GM12878 (cell line): Measurements from ENCODE around the gene LSAMP. TPM values are rescaled to one million over a fixed set of nuclear protein-coding genes. Genes with fewer than 3 reads are reported as not detected.

Source experiments
- ATAC-seq: fragments of 200-7000 bp; cut with Tn5 transposase; 3 replicates; pipeline ENCODE4 v1.9.1; 2020; ENCODE audit warnings: mild to moderate bottlenecking, moderate library complexity
- BruUV-seq: library from RNA; stranded (reverse); fragments of 400-500 nt; replicated peaks from 2 replicates; lab custom pipeline; 2021; lab: Mats Ljungman, UMichigan
- CTCF ChIA-PET: fragments of 300-600 bp; sonication (Branson Sonifier 250); formaldehyde crosslinking; extraction: SDS; loops from one replicate; lab custom pipeline; 2021; ENCODE audit warnings: inconsistent platforms; lab: Yijun Ruan, JAX
- POLR2A ChIA-PET: fragments of 350-600 bp; formaldehyde crosslinking; extraction: SDS; loops from one replicate; lab custom pipeline; 2021; ENCODE audit warnings: inconsistent platforms; lab: Charles Lee
- RAD21 ChIA-PET: fragments of 300-600 bp; sonication (Branson Sonifier 250); formaldehyde crosslinking; loops from one replicate; lab custom pipeline; 2023; ENCODE audit warnings: antibody characterized with exemption; ENCODE audit not compliant: unreplicated experiment; lab: Charles Lee
- SMC1A ChIA-PET: fragments of 300-600 bp; sonication (Branson Sonifier 250); formaldehyde crosslinking; loops from one replicate; lab custom pipeline; 2023; ENCODE audit not compliant: unreplicated experiment, uncharacterized antibody; lab: Charles Lee
- DNase-seq: peaks from one replicate; pipeline ENCODE4 v3.0.0-alpha.2; 2011; ENCODE audit warnings: low read depth, low spot score
- FAIRE-seq: peaks from 3 replicates; lab custom pipeline; 2011; peaks lifted over from hg19 to GRCh38; lab: Jason Lieb, UNC
- H2AFZ ChIP-seq: 2 replicates; pipeline ENCODE4 v1.6.0; 2011; ENCODE audit warnings: low read depth, low read length, control low read depth; ENCODE audit not compliant: control insufficient read depth
- H3K27ac ChIP-seq: 2 replicates; pipeline ENCODE4 v1.5.1; 2011; ENCODE audit warnings: control low read depth; ENCODE audit not compliant: control insufficient read depth, insufficient read depth
- H3K27me3 ChIP-seq, 2 experiments: replicated peaks in 1 of 2; 2 replicates each; pipeline versions ENCODE4 v1.6.0 to v1.6.1; 2011; ENCODE audit warnings: low read length in 1 of 2; ENCODE audit not compliant: control insufficient read depth in 2 of 2, insufficient read depth in 2 of 2
- H3K36me3 ChIP-seq, 2 experiments: 2 replicates each; pipeline ENCODE4 v1.5.1; 2011; ENCODE audit warnings: low read length in 1 of 2; ENCODE audit not compliant: control insufficient read depth in 2 of 2, insufficient read depth in 2 of 2
- H3K4me1 ChIP-seq: 2 replicates; pipeline ENCODE4 v1.6.1; 2011; ENCODE audit warnings: mild to moderate bottlenecking, low read length, moderate library complexity, mixed read lengths; ENCODE audit not compliant: control insufficient read depth, insufficient read depth
- H3K4me2 ChIP-seq: 2 replicates; pipeline ENCODE4 v1.6.0; 2011; ENCODE audit warnings: control low read depth; ENCODE audit not compliant: control insufficient read depth, insufficient read depth
- H3K4me3 ChIP-seq: fragments of 200-600 bp; sonication (generic); 2 replicates; pipeline ENCODE4 v1.5.1; 2016
- H3K79me2 ChIP-seq: 2 replicates; pipeline ENCODE4 v1.6.0; 2011; ENCODE audit warnings: low read length; ENCODE audit not compliant: control insufficient read depth, insufficient read depth
- H3K9ac ChIP-seq: 2 replicates; pipeline ENCODE4 v1.8.0; 2011; ENCODE audit warnings: low read length, control low read depth, mixed read lengths; ENCODE audit not compliant: control insufficient read depth, insufficient read depth
- H3K9me3 ChIP-seq: replicated peaks from 3 replicates; pipeline ENCODE4 v1.5.1; 2011; ENCODE audit warnings: mild to moderate bottlenecking, low read length; ENCODE audit not compliant: control insufficient read depth, insufficient read depth
- H4K20me1 ChIP-seq: 2 replicates; pipeline ENCODE4 v1.6.0; 2011; ENCODE audit not compliant: control insufficient read depth, insufficient read depth
- ATF3 ChIP-seq: IDR thresholded peaks from 2 replicates; pipeline ENCODE4 v1.6.1; 2011; ENCODE audit warnings: low read depth, mild to moderate bottlenecking, low read length, moderate library complexity, borderline replicate concordance; ENCODE audit errors: extremely low read depth
- CBFB ChIP-seq: IDR thresholded peaks from 2 replicates; pipeline ENCODE4 v1.6.1; 2016; ENCODE audit warnings: antibody characterized with exemption, low read depth
- CBX5 ChIP-seq: sonication (generic); IDR thresholded peaks from 2 replicates; pipeline ENCODE4 v1.6.1; 2016; ENCODE audit warnings: low read depth, moderate library complexity, mild to moderate bottlenecking, inconsistent platforms
- CHD1 ChIP-seq: IDR thresholded peaks from 2 replicates; pipeline ENCODE4 v1.6.1; 2012; ENCODE audit warnings: low read depth, low read length, improper control_type of control experiment
- CREB1 ChIP-seq: IDR thresholded peaks from 2 replicates; pipeline ENCODE4 v1.6.1; 2012; ENCODE audit warnings: low read depth, mild to moderate bottlenecking, inconsistent platforms
- HDAC6 ChIP-seq: fragments of 200-600 bp; sonication (generic); IDR thresholded peaks from one replicate; pipeline ENCODE4 v1.8.0; 2017; ENCODE audit warnings: antibody characterized with exemption; ENCODE audit not compliant: unreplicated experiment
- ZBTB33 ChIP-seq: fragments of 450-650 bp; IDR thresholded peaks from 2 replicates; pipeline ENCODE4 v1.6.1; 2017; ENCODE audit warnings: mild to moderate bottlenecking
- ZNF207 ChIP-seq: fragments of 450-650 bp; IDR thresholded peaks from 2 replicates; pipeline ENCODE4 v1.6.1; 2014; ENCODE audit warnings: antibody characterized with exemption, mild to moderate bottlenecking, borderline replicate concordance
- ZNF687 ChIP-seq: fragments of 450-650 bp; IDR thresholded peaks from 2 replicates; pipeline ENCODE4 v1.6.1; 2017; ENCODE audit warnings: mild to moderate bottlenecking, moderate library complexity
- WGBS: methylation state at CpG from one replicate; pipeline ENCODE4 v1.1.6; 2016; ENCODE audit warnings: low lambda C conversion rate; ENCODE audit not compliant: insufficient replicate concordance, insufficient coverage; ENCODE audit errors: missing lambda C conversion rate; 5-methylcytosine and 5-hydroxymethylcytosine counted together
- in situ Hi-C: fragments of 300-500 bp; cut with MboI; formaldehyde crosslinking; loops from 9 replicates; pipeline ENCODE4 v1.14.3; 2018; ENCODE audit warnings: mixed read lengths
- intact Hi-C: fragments of 100-400 bp; cut with micrococcal nuclease; formaldehyde crosslinking; loops from one replicate; pipeline ENCODE4 v1.14.2; 2022; ENCODE audit not compliant: unreplicated experiment
- polyA plus RNA-seq, 11 experiments: library from polyadenylated mRNA; depleted of rRNA in 4 of 11; unstranded in 6 of 11; stranded (reverse) in 5 of 11; fragments of >200 nt; fragmentation: Nextera tagmentation in 4 of 11; fragmentation: Illumina TruSeq in 1 of 11; extraction: Ambion mirVana in 4 of 11; extraction: Trizol in 1 of 11; gene quantifications; 1 replicate in 1 of 11; 2 replicates in 10 of 11; pipeline versions ENCODE4 v1.2.1 to v1.2.3, GENCODE V29; 2011 to 2016; ENCODE audit warnings: inconsistent platforms in 2 of 11, missing spikeins in 2 of 11, low read depth in 1 of 11
- total RNA-seq, 4 experiments: library from RNA; depleted of rRNA in 3 of 4; stranded (reverse); fragments of >200 nt in 3 of 4; fragmentation: Illumina TruSeq in 1 of 4; extraction: Trizol in 1 of 4; gene quantifications; 2 replicates each; pipeline versions ENCODE4 v1.2.1 to v1.2.3, GENCODE V29; 2013 to 2021

The LSAMP gene
- total and polyA plus RNA-seq, 10 of the 15 experiments (the other 5 are each of a cell fraction or from before 2014, with no cell fraction given), result 2.0 to 12.7 (median 6.5) TPM

- Histone ChIP-seq H3K4me3 (no peak overlapping the region), H3K36me3 (no peaks in the 10 kb centered on the region), H3K9ac (no peak overlapping the region), H3K4me1 (no peaks in the 10 kb centered on the region), H4K20me1 (no peaks in the 10 kb centered on the region), H3K27ac (no peak overlapping the region), H3K79me2 (no peaks in the 10 kb centered on the region), H3K9me3 (no peaks in the 10 kb centered on the region), H3K27me3 (no peaks in the 10 kb centered on the region), H2AFZ (no peak overlapping the region), H3K4me2 (no peak overlapping the region)
- ATAC-seq (no peak), DNase-seq (no peak), FAIRE-seq (no peak)
- ChIA-PET RAD21 (no interaction called here), POLR2A (no interaction called here), SMC1A (interaction anchor here (0.9 to 1.8 kb wide), 5 partner anchors 9 to 20 kb away, joined by 3 to 7 read pairs (median 4); no protein-coding TSS in a partner anchor), CTCF (interaction anchor here (0.9 to 1.2 kb wide), 2 partner anchors 10 to 36 kb away, joined by 3 to 4 read pairs; no protein-coding TSS in a partner anchor)
- WGBS, result 11% methylated on average over 8 of the region's 8 CpGs
- in situ Hi-C loops (no loop called here), intact Hi-C loops (no loop called here)
- BruUV-seq, result no TSS peak
- TF ChIP-seq ZBTB33 (no peak), CBFB (no peak), ZNF687 (no peak), ATF3 (no peak), HDAC6 (no peak), CHD1 (no peak), ZNF207 (no peak), CREB1 (no peak), CBX5 (no peak)
Measured at GRCh38 chr3:115876876-115877614, 568.2 kb downstream of the LSAMP start.
